Ramos (cell line): Measurements from ENCODE around the gene CAPN1.
"Not testable (repeated sequence)": the region's sequence is repeated elsewhere in the genome, so short reads cannot be mapped to it uniquely, and the experiment has no call there.

Source experiments
- in situ Hi-C: fragments of 300-500 bp; cut with MboI; formaldehyde crosslinking; loops from one replicate; pipeline ENCODE4 v1.14.3; 2022; ENCODE audit warnings: low sequenced_read_pairs; ENCODE audit not compliant: unreplicated experiment

Gene CAPN1

DNA sequence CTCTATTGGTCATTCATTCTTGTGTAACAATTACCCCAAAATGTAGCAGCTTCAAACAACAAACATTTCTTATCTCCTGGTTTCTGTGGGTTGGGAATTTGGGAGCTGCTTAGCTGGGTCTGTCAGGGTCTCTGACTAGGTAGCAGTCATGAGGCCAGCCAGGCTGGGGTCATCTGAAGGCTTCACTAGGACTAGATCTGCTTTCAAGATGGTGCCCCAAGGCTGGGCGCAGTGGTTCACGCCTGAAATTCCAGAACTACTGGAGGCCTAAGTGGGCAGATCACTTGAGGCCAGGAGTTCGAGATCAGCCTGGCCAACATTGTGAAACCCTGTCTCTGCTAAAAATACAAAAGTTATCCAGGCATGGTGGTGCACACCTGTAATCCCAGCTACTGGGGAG, 24.8 kb upstream of the CAPN1 start:
- in situ Hi-C loops, result no loop called here

DNA sequence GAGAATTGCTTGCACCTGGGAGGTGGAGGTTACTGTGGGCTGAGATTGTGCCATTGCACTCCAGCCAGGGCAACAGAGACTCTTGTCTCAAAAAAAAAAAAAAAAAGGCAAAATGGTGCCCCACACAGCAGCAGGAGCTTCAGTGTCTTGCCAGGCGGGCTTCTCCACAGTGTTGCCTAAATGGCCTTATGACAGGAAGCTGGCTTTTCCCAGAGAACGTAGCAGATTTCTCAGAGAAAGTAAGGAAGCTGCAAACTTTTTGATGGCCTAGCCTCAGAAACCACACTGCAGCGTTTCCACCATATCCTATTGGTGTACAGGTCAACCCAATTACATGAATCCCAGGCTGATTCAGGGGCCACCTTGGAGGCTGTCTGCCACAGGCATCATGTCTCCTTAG, 24.4 kb upstream of the CAPN1 start:
- in situ Hi-C loops, result no loop called here

DNA sequence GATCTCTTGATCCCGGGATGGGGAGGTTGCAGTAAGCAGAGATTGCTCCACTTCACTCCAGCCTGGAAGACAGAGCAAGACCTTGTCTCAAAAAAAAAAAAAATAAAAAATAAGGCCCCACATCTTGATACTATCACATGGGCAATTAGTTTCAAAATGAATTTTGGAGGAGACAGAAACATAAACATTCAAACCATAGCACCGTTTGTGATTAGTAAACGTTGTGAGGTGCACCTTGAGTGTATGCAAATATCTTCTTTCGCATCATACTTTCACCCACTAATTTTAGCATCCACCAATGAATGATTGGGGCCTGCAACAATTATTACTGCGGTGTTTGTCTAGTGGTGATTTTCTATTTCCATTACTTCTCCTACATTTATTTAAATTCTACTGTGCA, 22.7 kb upstream of the CAPN1 start:
- in situ Hi-C loops, result no loop called here

DNA sequence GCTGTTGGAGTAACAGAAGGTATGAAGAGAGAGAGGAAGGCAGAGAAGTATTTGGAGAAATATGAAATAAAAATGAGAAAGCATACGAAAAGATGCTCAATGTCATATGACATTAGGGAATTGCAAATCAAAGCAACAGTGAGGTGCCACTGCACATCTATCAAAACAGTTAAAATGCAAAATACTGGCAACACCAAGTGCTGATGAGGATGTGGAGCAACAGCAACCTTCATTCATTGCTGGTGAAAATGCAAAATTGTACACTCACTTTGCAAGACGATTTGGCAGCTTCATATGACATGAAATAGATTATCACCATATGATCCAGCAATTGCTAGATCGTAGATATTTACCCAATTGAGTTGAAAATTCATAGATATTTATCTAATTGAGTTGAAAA, 21.1 kb upstream of the CAPN1 start:
- in situ Hi-C loops, result no loop called here

DNA sequence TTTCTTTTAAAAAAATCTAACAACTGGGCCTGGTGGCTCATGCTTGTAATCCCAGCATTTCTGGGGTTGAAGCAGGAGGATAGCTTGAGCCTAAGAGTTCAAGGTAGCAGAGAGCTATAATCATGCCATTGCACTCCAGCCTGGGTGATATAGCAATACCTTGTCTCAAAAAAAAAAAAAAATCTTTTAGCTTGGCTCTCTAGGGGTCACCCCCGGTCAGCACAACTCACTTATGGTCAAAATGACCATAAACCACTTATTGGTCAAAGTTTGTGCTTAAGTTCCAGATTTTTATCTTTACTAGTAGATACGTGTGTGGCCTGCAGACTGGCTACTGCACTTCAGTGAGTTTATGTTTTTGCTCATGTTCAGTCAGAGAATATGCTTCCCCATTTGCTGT, 18.0 kb upstream of the CAPN1 start:
- in situ Hi-C loops, result no loop called here

DNA sequence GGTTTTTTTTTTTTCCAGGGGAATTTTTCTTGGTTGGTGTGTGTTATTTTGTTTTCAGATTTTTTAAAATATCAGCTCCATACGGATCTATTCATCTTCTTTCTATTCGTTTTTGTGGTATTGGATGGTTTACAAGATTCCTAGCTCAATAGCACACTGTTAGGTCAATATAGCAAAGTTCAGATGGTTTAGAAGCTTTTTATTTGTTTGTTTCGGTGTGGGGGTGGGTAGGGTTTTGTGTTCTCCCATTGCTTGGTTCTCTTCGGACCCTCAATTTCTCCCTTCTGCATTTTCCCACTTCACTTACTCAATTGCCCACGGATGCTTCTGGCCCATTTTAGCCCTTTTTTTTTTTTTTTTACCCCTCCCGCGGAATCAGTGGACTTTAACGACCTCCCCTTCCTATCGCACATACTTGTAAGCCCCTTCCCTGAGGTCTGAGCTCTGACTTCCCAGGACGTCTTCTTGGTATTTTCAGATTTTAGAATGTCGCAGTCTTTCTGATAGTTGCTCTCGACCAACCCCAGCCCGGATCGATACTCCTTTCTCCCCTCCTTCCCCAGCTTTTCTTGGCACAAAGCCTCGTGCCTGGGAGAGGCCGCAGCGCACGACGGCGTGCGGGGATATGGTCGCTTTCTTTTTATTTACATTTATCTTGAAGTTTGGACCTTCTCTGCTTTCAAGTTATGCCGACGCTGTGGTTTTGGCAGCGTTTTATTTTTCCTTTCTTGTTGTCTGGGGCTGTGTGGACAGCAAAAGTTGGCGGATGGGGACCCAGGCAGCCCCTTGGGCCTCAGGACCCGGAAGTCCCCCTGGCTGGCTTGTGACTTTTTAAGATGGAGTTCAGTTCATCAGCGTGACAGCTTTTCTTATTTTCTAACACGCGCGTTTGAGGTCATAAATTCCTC, 16.1 kb upstream of the CAPN1 start:
- in situ Hi-C loops, result no loop called here

DNA sequence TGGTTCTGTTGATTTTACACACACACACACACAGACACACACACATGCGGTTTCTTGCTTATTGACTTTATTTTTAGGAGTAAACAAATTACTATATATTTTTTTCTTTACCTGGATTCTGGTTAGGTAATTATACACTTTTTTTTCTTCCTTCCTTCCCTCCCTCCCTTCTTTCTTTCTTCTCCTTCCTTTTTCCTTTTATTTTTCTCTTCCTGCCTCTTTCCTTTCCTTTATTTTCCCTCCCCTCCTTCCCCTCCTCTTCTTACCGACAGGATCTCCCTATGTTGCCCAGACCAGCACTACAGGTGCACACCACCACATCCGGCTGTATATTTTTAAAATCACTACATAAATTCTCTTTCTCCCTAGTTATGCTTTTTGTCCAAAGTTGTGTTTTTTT, 14.8 kb upstream of the CAPN1 start:
- in situ Hi-C loops, result no loop called here

DNA sequence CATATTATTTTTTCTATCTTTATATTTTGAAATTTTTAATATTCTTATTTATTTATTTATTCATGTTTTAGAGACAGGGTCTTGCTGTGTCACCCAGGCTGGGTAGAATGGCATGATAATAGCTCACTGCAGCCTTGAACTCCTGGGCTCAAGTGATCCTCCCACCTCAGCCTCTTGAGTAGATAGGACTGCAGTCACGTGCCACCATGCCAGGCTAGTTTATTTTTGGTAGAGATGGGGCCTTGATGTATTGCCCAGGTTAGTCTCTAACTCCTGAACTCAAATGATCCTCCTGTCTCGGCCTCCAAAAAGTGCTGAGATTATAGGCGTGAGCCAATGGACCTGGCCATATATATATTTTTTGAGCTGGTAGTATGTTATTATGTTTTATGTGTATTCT, 14.1 kb upstream of the CAPN1 start:
- in situ Hi-C loops, result no loop called here

DNA sequence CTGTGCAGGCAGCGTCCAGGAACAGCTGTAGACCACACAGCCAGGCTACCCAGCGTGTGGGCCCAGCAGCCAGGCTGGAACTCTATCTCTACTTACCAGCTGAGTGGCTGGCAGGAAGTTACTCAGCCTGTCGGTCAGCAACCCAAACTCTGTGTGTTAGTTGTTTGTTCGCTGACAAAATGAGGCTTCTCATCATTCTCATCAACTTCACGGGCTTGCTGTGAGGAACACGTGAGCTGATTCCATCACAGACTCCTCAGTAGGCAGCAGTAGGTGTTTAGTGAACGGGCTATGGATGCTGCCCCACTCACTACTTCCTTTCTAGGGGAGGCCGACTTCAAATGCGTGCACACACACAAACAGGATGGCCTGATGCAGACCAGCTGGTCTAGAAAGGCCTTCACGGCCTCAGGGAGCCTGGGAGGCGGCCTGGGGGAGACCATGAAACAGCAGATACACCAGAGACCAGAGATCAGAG, 12.5 kb upstream of the CAPN1 start:
- in situ Hi-C loops, result no loop called here

DNA sequence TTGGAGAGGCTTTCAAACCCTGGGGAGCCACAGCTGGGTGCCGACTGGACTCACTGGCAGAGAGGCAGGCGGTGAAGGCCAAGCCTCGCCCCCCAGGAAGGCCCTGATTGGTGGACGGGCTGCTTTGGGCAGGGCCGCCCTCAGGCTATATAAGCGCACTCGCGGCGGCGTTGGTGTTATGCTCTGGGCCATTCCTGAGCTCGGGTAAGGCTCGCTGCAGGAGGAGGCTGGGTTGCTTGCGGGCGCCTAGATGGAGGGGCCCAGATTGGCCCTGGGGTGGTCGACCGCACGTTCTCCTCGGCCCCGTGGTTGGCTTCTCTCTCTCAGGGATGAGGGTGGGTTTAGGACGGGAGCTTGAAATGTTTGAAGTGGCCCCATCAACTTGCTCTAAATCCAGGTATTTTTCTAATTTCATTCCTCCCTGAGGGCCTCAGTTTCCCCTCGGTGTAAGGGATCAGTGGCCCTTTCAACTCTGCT, 11.6 kb upstream of the CAPN1 start, which contains the start of gene SPDYC:
SPDYC (plus strand) TSS at position 176 of the 477 bp plus-strand sequence. CDS start 1,125 bp downstream, outside the sequence.
- in situ Hi-C loops, result no loop called here

DNA sequence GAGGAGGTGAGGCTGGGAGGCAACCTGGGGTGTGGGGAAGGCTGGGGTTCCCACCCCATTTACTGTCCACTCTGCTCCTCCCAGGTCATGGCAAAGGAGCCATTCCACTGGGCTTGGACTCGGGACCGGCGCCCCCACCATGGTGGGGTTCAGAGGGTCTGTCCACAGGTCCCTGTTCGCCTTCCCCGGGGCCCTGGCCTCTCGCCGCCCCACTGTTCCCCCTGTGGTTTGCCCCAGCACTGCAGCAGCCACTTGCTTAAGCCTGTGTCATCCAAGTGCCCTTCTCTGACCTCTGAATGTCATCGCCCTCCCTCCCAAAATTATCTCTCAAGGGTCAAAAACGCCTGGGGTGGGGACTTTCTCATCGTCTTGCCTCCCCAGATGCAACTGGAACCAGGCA, 9.1 kb upstream of the CAPN1 start:
- in situ Hi-C loops, result no loop called here

DNA sequence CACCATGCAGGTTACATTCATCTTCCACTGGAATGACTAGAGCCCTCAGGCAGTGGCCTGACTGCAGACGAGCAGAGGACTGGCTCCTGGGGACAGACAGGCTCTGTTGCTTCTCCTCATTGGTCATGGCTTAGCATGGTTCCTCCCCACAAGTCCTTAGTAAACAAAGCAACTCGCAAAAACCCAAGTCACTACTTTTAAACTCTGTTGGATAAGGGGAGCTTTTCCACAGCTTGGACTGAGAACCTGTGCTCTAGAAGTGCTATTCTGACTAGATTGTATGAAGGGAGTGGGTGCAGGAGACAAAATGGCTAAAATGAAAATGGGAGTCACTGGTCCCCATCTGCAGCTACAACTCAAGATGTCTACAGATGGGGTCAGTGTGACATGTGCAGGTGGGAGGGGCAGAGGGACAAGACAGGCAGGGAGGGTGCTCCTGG, 7.1 kb upstream of the CAPN1 start:
- in situ Hi-C loops, result not testable (repeated sequence)

DNA sequence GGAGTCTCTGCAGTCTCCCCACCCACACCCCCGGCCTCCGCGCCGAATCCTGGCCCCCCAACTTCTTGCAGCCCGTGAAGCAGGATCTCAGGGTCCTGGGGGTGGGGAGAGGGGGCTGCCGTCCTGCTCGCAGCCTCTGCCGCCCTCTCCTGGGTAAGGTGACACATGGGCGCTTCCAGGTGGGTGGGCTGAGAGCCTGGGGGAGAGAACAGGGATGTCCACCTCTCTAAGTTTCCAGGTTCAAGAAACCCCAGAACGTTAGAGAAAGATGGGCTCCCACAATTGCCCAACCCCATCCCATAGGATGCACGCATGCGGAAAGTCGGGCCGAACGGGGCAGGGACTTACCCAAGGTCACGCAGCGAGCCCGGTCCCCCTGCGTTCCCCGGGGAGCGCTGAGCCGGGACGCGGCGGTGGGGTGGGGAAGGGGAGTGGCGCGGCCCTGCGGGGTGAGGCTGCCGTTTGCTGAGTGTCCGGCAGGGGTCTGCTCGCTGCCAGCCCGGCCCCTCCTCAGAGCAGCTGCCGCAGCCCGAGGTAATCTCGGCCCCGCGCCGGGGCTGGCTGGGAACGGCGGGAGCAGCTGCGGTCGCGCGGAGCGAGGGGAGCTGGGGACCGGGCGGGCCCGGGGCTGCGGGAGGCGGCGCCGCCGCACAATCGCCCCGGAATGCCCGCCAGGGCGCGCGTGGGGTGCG, 705 bp upstream of the CAPN1 start:
- in situ Hi-C loops, result loop anchor here (5.0 kb wide), 1 partner anchor 69 kb away; the partner anchor contains the start of gene TM7SF2

DNA sequence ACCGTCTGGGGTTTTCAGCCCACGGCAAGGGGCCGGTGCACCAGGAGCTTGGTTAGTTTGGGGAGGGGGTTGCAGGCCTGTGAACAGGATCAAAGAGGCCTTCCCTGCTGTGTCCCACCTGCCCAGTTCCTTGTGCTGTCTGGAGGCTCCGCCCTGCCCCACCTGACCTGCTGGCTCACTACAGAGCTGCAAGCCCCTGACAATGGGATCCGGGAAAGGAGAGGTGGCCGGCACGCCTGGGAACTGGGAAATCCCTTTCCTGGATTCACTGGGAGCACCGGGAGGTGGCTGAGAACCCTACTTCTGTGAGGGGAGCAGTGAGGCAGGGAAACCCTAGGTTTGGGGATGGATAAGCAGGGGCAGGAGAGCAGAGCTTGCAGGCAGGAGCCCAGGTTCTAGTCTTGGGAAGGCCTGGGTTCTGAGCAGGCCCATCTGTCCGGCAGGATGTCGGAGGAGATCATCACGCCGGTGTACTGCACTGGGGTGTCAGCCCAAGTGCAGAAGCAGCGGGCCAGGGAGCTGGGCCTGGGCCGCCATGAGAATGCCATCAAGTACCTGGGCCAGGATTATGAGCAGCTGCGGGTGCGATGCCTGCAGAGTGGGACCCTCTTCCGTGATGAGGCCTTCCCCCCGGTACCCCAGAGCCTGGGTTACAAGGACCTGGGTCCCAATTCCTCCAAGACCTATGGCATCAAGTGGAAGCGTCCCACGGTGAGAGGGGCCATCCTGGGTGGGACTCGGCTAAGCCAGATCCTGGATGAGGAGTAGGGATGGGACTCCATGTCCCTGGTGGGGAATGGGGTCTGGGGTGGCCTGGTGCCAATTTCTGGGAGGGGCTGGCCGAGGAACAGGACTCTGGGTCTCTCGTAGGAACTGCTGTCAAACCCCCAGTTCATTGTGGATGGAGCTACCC, 786 bp downstream of the CAPN1 start:
- in situ Hi-C loops, result loop anchor here (5.0 kb wide), 1 partner anchor 70 kb away; the partner anchor contains the start of gene TM7SF2

DNA sequence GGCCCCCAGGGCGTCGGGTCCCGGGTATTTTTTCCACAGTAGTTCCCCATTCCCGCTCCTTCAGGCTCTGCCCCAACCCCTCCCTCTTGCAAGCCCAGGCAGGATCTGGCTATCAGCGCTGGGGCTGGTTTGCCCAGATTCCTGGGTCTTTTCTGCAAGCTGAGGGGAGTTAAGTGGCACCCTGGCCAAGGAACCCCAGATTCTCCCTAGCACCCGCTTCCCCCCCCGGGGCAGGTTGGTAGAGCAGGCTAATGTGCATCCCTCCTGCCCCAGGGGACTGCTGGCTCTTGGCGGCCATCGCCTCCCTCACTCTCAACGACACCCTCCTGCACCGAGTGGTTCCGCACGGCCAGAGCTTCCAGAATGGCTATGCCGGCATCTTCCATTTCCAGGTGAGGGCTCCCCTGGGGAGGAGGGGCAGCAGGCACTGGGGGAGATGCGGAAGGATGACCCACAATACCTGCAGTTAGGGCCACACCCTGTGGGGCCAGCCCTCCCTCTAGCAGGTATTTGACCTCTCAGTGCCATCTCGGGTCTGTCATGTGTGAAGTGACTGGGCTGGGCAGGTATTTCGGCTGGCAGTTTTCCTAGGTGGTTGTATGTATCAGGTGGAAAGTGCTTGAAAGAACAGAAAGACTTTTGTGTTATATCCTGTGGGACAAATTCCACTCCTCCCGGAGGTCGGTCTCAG, 1.6 kb downstream of the CAPN1 start:
- in situ Hi-C loops, result loop anchor here (5.0 kb wide), 1 partner anchor 71 kb away; the partner anchor contains the start of gene TM7SF2

DNA sequence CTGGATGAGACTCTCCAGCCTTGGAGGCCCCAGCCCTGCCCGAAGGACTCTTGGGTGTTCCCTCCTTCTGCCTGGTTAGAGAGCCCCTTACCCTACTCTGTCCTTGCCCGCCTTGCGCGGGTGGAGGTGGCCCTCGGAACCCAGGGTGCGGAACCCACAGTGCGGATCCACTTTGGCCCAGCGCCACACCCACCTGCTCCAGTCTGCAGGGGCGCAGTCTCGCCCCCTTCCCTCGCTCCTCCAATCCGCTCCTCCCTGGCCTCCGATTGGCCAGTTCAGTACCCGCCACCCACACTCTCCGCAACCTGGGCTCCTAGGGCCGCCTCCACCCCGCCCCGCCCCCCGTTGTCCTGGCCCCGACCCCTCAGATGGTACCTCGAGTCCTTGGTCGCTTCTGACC, 2.4 kb downstream of the CAPN1 start:
- in situ Hi-C loops, result loop anchor here (5.0 kb wide), 1 partner anchor 72 kb away; the partner anchor contains the start of gene TM7SF2

DNA sequence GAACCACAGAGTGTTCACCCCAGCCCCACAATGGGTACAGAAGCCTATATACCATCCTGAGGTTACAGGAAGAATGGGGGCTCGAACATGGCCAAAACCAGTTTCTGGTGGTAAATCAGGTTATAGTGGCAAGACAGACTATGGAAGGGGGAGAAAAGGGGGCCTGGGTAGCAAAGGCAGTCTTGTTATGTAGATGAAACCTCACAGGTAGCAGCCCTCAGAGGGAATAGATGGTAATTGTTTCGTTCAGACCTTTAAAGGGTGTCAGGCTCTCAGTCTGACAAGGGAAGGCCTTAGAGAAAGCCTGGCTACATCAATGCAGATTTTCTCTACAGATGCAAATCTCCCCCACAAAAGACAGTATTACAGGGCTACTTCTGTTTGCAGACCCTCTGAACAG, 3.4 kb downstream of the CAPN1 start:
- in situ Hi-C loops, result no loop called here

DNA sequence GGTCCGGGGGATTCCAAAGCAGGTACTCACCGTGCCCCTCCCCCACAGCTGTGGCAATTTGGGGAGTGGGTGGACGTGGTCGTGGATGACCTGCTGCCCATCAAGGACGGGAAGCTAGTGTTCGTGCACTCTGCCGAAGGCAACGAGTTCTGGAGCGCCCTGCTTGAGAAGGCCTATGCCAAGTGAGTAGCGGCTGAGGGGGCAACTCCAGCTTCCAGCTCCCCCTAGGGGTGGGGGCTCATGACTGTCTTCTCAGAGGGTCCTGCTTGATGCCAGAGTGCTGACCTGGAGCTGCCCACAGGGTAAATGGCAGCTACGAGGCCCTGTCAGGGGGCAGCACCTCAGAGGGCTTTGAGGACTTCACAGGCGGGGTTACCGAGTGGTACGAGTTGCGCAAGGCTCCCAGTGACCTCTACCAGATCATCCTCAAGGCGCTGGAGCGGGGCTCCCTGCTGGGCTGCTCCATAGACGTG, 4.2 kb downstream of the CAPN1 start:
- in situ Hi-C loops, result no loop called here

DNA sequence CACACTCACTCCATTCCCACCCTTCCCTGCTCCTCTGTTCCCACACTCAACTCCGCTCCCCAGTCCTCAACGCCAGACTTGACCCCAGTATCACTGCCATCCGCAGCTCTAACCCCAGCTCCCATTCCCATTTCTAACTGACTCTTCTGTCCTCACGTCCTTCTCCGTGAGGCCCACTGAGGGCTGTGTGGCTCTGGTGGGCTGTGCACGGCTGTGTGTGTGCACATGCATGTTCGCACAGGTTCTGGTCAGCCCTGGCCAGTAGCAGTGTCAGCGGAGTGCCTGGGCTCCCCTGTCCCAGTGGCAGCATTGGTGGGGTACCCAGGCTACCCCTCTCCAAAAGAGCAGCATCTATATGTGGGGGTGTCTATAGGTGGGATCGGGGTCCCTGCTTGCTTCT, 5.0 kb downstream of the CAPN1 start:
- in situ Hi-C loops, result no loop called here
